ENCODE data around the gene DGKB.

The DGKB gene

DNA sequence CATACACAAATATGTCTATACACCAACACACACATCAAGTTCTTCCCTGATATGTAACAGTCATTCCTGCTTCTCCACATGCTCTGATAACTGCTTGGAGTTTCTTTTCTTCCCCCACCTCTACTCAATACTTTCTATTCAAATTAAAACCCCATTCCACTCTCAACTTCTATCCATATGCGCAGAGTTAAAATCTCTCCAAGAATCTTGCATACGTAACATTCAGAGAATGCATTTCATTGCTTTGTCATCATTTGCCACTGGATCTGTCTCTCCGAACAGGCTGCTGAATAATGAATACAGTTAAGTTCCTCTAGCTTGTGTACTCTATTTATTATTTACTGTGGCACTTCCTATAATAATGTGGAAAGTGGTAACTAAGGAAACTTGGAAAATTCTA is 68.8 kb downstream of the DGKB start:
- TF ChIP-seq PATZ1 (CRISPR knock-in tag; IDR thresholded peaks at IDR 0.05; ENCODE audit: borderline replicate concordance), result no peak
- no peak for TF ChIP-seq ZNF70 (CRISPR knock-in tag; IDR thresholded peaks at IDR 0.05)
- no peak for TF ChIP-seq SNAI2 (CRISPR knock-in tag; IDR thresholded peaks at IDR 0.05)
- no peak for TF ChIP-seq ZFP3 (CRISPR knock-in tag; IDR thresholded peaks at IDR 0.05)
- no peak for TF ChIP-seq TSHZ2 (CRISPR knock-in tag; IDR thresholded peaks at IDR 0.05)
- no peak for TF ChIP-seq PPARA (CRISPR knock-in tag; IDR thresholded peaks at IDR 0.05; ENCODE audit: borderline replicate concordance)
- no peak for TF ChIP-seq OSR1 (CRISPR knock-in tag; IDR thresholded peaks at IDR 0.05)
- TF ChIP-seq ZNF8 (CRISPR knock-in tag; IDR thresholded peaks at IDR 0.05), result no peak
- TF ChIP-seq ESRRG (CRISPR knock-in tag; IDR thresholded peaks at IDR 0.05), result no peak
- no peak for TF ChIP-seq BACH2 (CRISPR knock-in tag; IDR thresholded peaks at IDR 0.05; ENCODE audit: borderline replicate concordance)
- TF ChIP-seq TOX (CRISPR knock-in tag; IDR thresholded peaks at IDR 0.05; ENCODE audit: borderline replicate concordance), result no peak
- no peak for TF ChIP-seq RARB (CRISPR knock-in tag; IDR thresholded peaks at IDR 0.05)
- no peak for TF ChIP-seq ARNTL (CRISPR knock-in tag; IDR thresholded peaks at IDR 0.05; ENCODE audit: borderline replicate concordance, low read depth)
- TF ChIP-seq ZNF565 (CRISPR knock-in tag; conservative IDR thresholded peaks at IDR 0.05; ENCODE audit: low read depth), result no peak
- no peak for TF ChIP-seq ZFP30 (CRISPR knock-in tag; IDR thresholded peaks at IDR 0.05)
- no peak for TF ChIP-seq CSDC2 (CRISPR knock-in tag; IDR thresholded peaks at IDR 0.05)
- no peak for TF ChIP-seq ZC3H10 (CRISPR knock-in tag; IDR thresholded peaks at IDR 0.05)
- TF ChIP-seq GLIS3 (CRISPR knock-in tag; IDR thresholded peaks at IDR 0.05), result no peak
- TF ChIP-seq ISL1 (CRISPR knock-in tag; IDR thresholded peaks at IDR 0.05), result no peak
- peak; percentile 62 for ATAC-seq

DNA sequence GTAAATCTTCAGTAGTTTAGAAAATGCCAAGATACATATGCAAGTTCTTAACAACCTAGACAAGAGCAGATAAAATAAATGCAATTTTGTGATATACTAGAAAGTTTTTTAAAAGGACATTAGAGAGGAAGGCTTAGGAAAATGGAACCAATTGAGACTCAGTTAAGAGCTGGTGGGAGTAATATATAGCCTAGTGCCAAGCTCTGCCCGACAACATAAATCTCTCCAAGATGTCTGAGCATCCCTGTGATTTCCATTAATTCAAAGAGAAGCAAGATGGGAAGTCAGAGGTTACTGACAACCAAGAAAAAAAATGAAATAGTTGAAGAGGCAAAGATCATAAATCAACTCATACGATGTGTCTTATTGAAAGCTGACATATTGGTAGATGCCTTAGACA is 74.5 kb downstream of the DGKB start:
- TF ChIP-seq TOX (CRISPR knock-in tag; IDR thresholded peaks at IDR 0.05; ENCODE audit: borderline replicate concordance) (no peak), ZFP30 (CRISPR knock-in tag; IDR thresholded peaks at IDR 0.05) (no peak), CSRNP3 (CRISPR knock-in tag; IDR thresholded peaks at IDR 0.05) (no peak), ZNF565 (CRISPR knock-in tag; conservative IDR thresholded peaks at IDR 0.05; ENCODE audit: low read depth) (no peak), TCF4 (CRISPR knock-in tag; IDR thresholded peaks at IDR 0.05; ENCODE audit: borderline replicate concordance) (no peak), PATZ1 (CRISPR knock-in tag; IDR thresholded peaks at IDR 0.05; ENCODE audit: borderline replicate concordance) (no peak), CREB5 (CRISPR knock-in tag; IDR thresholded peaks at IDR 0.05; ENCODE audit: low read depth) (no peak), OSR1 (CRISPR knock-in tag; IDR thresholded peaks at IDR 0.05) (no peak), ESRRG (CRISPR knock-in tag; IDR thresholded peaks at IDR 0.05) (no peak), BACH2 (CRISPR knock-in tag; IDR thresholded peaks at IDR 0.05; ENCODE audit: borderline replicate concordance) (no peak), PPARA (CRISPR knock-in tag; IDR thresholded peaks at IDR 0.05; ENCODE audit: borderline replicate concordance) (no peak), ZNF8 (CRISPR knock-in tag; IDR thresholded peaks at IDR 0.05) (no peak), SNAI2 (CRISPR knock-in tag; IDR thresholded peaks at IDR 0.05) (no peak), RARB (CRISPR knock-in tag; IDR thresholded peaks at IDR 0.05) (no peak), GLIS3 (CRISPR knock-in tag; IDR thresholded peaks at IDR 0.05) (no peak), ARNTL (CRISPR knock-in tag; IDR thresholded peaks at IDR 0.05; ENCODE audit: borderline replicate concordance, low read depth) (no peak), TSHZ2 (CRISPR knock-in tag; IDR thresholded peaks at IDR 0.05) (no peak), ZC3H10 (CRISPR knock-in tag; IDR thresholded peaks at IDR 0.05) (no peak), ZNF70 (CRISPR knock-in tag; IDR thresholded peaks at IDR 0.05) (no peak)
- TF ChIP-seq, protein P1, sequence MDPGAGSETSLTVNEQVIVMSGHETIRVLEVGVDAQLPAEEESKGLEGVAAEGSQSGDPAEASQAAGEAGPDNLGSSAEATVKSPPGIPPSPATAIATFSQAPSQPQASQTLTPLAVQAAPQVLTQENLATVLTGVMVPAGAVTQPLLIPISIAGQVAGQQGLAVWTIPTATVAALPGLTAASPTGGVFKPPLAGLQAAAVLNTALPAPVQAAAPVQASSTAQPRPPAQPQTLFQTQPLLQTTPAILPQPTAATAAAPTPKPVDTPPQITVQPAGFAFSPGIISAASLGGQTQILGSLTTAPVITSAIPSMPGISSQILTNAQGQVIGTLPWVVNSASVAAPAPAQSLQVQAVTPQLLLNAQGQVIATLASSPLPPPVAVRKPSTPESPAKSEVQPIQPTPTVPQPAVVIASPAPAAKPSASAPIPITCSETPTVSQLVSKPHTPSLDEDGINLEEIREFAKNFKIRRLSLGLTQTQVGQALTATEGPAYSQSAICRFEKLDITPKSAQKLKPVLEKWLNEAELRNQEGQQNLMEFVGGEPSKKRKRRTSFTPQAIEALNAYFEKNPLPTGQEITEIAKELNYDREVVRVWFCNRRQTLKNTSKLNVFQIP (CRISPR knock-in tag; IDR thresholded peaks at IDR 0.05; ENCODE audit: borderline replicate concordance, low read depth), result no peak
- ATAC-seq, result no peak

Measured in SK-N-SH treated with all-trans-retinoic acid at 6 μM for 48 hours (cell line).